ENCODE data around the gene GRB7.

GRCh38 chr17:39716073-39716818 lies 21.5 kb upstream of the GRB7 start:
- TF ChIP-seq CTCF (IDR thresholded peaks at IDR 0.05; ENCODE audit: extremely low read depth in 1 of 2, insufficient read depth in 1 of 2, low read depth in 1 of 2, low read length in 2 of 2), result no peak
- TF ChIP-seq POLR2A (IDR thresholded peaks at IDR 0.05; ENCODE audit: low read depth, low read length), result no peak
- TF ChIP-seq POLR2AphosphoS5 (IDR thresholded peaks at IDR 0.05; ENCODE audit: insufficient read depth, low read depth, low read length), result no peak
- no peak for TF ChIP-seq FOS (IDR thresholded peaks at IDR 0.05; ENCODE audit: borderline replicate concordance, insufficient read depth, low read length)
- no peak for TF ChIP-seq MAX (IDR thresholded peaks at IDR 0.05; ENCODE audit: insufficient read depth, insufficient read length)

Measured in endothelial cell of umbilical vein (primary cell).